22Rv1 (cell line): ENCODE data around the gene LRRC32.

Experiments
- H3K27ac ChIP-seq: fragments of 450-650 bp; 2 replicates; pipeline ENCODE4 v1.5.1; 2017
- ZFX ChIP-seq: fragments of 450-650 bp; IDR thresholded peaks from 2 replicates; pipeline ENCODE4 v1.6.1; 2017; ENCODE audit warnings: antibody characterized with exemption, borderline replicate concordance
- TF ChIP-seq, protein P1 (sequence below): fragments of 450-650 bp; IDR thresholded peaks from 2 replicates; pipeline ENCODE4 v1.5.1; 2017; ENCODE audit warnings: mild to moderate bottlenecking

The LRRC32 gene

DNA sequence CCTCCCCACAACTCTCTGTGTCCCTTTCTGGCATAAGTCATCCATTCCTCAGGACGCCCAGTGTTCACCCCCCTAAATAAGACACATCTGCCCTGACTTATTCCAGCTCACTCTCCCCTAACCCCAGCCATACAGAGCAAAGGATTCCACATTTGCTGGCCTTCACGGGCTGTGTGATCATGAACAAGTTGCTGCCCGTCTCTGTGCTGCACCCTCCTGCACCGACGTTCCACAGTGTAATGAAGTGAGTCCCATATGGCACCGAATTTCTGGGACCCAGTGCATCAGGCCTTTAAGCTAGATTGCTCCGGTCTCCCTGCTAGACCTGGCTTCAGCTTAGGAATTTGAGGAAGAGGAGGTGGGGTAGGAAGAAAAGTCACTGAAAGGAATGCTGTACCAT lies 22.4 kb upstream of the LRRC32 start:
- H3K27ac ChIP-seq = no peak overlapping the region
- TF ChIP-seq, protein P1, sequence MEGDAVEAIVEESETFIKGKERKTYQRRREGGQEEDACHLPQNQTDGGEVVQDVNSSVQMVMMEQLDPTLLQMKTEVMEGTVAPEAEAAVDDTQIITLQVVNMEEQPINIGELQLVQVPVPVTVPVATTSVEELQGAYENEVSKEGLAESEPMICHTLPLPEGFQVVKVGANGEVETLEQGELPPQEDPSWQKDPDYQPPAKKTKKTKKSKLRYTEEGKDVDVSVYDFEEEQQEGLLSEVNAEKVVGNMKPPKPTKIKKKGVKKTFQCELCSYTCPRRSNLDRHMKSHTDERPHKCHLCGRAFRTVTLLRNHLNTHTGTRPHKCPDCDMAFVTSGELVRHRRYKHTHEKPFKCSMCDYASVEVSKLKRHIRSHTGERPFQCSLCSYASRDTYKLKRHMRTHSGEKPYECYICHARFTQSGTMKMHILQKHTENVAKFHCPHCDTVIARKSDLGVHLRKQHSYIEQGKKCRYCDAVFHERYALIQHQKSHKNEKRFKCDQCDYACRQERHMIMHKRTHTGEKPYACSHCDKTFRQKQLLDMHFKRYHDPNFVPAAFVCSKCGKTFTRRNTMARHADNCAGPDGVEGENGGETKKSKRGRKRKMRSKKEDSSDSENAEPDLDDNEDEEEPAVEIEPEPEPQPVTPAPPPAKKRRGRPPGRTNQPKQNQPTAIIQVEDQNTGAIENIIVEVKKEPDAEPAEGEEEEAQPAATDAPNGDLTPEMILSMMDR = no peak
- no peak for TF ChIP-seq ZFX

DNA sequence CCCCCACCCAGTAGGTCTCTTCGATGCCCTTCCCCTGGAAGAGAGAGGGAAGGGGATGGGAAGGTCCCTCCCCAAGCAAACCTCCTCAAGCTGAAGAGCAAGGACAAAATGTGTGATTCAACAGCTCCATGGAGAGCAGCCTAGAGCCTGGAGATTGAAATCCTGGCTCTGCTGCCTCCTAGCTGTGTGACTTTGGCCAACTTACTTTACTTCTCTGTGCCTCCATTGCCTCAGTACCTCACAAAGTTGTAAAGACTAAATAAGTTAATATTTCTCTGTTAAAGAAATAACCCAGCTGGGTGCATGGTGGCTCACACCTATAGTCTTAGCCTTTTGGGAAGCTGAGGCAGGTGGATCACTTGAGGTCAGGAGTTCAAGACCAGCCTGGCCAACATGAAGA lies 21.1 kb upstream of the LRRC32 start:
- no peak overlapping the region for H3K27ac ChIP-seq
- no peak for TF ChIP-seq ZFX
- TF ChIP-seq, protein P1 = no peak

DNA sequence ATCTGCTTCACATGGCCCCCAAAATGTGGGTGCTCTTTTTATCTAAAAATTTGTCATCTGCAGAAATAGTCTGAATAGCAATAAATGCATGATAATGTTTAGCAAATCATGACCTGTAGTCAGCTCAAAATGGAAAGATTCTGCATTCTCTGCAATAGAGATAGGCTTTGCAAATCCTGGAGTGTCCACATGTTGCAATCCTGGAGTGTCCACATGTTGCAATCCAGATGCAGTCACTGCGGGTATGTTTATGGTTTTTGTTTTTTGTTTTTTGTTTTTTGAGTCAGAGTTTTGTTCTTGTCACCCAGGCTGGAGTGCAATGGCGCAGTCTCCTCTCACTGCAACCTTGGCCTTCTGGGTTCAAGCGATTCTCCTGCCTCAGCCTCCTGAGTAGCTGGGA lies 20.2 kb upstream of the LRRC32 start:
- H3K27ac ChIP-seq = no peak overlapping the region
- no peak for TF ChIP-seq ZFX
- TF ChIP-seq, protein P1 = no peak

DNA sequence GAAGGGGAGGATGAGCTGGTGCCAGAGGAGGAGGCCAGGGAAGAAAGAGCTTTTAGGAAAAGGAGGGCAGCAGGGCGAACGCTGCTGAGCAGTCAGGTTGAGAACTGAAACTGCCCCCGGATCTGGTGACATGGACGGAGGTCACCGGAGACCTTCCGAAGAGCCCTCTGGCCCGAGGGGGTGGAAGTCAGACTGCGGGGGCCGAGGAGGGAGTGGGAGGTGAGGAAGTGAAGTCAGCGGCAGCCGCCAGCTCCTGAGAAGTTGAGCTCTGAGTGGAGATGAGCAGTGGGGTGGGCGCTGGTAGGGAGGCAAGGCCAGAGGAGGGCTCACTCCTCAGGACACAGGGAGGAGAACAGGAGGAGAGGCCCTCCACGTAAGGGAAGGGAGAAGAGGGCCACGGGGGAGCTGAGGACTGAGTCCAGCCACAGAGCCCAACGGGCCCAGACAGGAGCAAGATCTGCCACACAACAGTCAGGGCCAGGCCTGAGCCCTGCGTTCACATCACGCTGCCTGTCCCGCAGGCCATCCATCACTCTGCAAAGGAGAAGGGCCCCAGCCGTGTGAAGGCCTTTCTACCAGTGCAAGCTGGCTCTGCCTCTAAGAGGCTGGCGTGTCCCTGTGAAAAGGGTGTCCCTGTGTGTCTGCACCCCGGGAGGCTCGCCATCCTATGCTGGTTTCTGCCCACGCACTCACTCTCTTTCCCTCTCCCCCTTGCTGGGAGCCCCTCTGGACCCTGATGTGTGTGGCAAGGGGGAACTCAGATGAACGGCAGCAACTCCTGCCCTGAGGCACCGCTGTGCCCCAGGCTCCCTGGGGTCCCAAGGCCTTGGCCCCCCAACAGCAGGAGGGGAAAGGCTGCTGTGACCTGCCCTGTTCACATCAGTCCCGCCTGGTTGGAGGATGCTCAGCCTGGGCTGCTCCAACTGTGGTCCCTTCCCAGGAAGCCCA lies 19.0 kb upstream of the LRRC32 start:
- H3K27ac ChIP-seq = no peak overlapping the region
- TF ChIP-seq ZFX = no peak
- TF ChIP-seq, protein P1 = no peak

DNA sequence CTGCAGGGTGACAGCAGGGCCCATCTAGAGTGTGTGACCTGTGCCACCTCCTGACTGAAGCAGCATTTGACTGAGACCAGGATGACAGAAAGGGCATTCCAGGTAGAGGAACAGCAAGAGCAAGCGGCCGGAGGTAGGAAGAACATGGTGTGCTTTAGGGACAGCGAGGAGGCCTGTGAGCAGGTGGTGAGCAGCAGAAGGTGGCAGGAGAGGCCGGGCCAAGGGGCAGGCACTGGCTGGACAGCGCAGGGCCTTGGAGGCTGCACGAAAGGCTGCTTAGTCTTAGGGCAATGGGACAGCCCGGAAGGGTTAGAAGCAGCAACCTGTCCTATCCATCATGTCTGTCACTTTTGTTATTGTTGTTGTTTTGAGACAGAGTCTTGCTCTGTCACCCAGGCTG lies 17.6 kb upstream of the LRRC32 start:
- no peak overlapping the region for H3K27ac ChIP-seq
- TF ChIP-seq ZFX = no peak

DNA sequence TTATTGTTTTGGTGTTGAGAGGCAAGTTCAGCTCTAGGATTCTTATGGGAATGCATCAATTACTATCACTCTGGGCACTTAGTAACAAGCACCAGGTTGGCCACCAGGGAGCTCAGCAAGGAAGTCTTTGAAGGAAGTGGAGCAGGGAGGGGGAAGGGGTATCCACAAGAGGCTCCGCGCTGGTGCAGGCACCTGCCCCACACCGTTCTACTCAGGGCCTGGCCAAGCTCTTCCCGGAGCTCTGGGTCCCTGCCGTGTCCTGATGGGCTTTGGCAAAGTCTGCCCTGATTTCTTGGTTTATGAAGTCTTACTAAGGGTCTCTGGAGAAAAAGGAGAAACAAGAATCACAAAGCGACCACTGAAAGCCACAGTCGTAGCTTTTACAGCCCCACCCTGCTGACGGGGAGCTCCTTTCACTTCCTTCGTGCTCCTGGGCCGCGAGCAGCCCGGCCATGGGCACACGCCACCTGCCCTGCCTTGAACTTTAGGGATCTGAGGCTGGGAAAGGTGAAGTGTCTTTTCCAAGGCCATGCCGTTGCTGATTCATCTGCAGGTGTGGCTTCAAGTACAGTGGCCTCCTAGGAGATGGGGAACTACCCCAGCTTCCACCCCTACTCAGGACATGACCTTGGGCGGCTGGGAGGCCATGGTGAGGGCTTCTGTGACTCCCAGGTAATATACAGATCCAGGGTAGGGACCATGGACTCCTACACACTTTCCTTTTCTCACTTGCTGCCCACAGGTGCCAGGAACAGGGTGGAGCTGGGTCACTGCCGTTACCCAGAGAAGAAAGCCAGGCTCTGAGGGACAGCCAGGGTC lies 15.9 kb upstream of the LRRC32 start:
- TF ChIP-seq, protein P1 = no peak
- no peak for TF ChIP-seq ZFX
- H3K27ac ChIP-seq = no peak overlapping the region

DNA sequence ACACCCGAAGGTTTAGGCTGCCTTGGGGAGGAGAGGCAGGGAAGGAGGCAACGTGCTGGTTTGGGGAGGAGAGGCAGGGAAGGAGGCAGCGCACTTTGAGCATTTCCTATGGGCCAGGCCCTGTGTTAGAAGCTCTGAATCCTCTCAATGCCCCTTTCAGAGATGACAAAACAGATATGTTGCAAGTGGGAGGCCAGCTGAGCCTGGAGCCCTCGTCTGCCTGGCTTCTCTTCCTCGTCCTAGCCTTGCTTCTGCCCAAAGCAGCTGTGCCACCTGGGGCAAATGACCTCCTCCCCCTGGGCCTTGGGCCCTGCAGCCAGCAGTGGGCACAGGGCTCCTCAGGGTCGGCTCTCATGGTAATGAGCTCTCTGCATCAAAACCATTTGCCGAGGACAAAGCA lies 15.3 kb upstream of the LRRC32 start:
- no peak overlapping the region for H3K27ac ChIP-seq
- TF ChIP-seq, protein P1 = no peak
- no peak for TF ChIP-seq ZFX
